Adipose tissue (tissue), 3 donors: Measurements from ENCODE around the gene HLCS. TPM values are rescaled to one million over a fixed set of nuclear protein-coding genes. Genes with fewer than 3 reads are reported as not detected.

ENCODE experiments used
- H3K27ac ChIP-seq: one replicate; pipeline ENCODE4 v1.5.1; 2013; ENCODE audit warnings: low read depth, low read length
- WGBS, 3 donors: extraction: QIAGEN DNeasy Blood & Tissue Kit; methylation state at CpG; one replicate each; pipeline ENCODE4 v1.1.7; 2013; 5-methylcytosine and 5-hydroxymethylcytosine counted together
- polyA plus RNA-seq, 3 donors: library from polyadenylated mRNA; stranded (reverse); fragments of 200-250 nt; gene quantifications; one replicate each; pipeline ENCODE4 v1.2.3, GENCODE V29; 2013
- donor health status: healthy with polysubstance abuse.
- donor health status: Bipolar disorder and iron deficiency.
- donor health status: healthy.

The HLCS gene
- polyA plus RNA-seq, 3 donors: 6.0 to 7.8 (median 7.3) TPM

GRCh38 chr21:36867291-36867905, 99.1 kb downstream of the HLCS start:
- H3K27ac ChIP-seq: no peak overlapping the region
- WGBS, 3 donors: 69 to 77% (median 77%) methylated on average over 4 of the region's 4 CpGs

DNA sequence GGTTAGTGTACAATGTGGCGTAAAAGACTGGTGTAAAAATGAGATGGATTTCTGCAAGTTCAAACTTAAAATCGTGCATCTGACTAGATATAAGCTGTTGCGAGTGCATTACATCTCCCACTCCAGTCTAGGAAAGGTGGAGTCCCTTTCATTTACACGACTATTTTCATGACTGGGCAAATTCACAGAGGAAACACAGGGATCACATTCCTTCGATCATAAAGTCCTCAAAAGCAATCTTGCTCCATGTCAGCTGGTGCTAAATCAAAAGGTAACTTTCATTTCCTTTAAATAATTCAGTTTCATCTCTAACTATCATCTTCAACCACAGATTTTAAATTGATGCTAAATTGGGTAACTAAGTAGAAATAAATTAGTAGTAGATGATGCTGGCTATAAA, 100.0 kb downstream of the HLCS start:
- no peak overlapping the region for H3K27ac ChIP-seq
- 85 to 89% (median 85%) methylated on average over 5 of the region's 5 CpGs for WGBS, 3 donors

DNA sequence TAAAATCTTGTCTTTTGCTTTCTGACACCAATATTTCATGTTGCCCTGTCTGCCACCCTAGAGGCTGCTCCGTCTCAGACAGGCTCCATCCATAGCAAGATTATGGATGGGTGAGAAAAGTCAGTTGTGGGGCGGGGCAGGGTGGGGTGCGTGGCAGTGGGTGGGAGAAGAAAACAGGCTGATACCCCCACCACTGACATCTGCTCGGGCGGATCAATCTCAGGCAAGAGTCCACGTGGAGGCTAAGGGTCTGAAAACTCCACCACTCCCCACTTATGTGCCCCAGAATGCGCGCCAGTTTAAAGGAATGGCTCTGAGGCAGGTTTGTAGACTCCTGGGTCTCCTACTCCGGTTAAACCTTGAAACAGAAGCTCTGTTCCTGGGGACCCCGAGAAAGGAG, 101.5 kb downstream of the HLCS start:
- H3K27ac ChIP-seq: no peak overlapping the region
- 91 to 95% (median 93%) methylated on average over 10 of the region's 10 CpGs for WGBS, 3 donors

DNA sequence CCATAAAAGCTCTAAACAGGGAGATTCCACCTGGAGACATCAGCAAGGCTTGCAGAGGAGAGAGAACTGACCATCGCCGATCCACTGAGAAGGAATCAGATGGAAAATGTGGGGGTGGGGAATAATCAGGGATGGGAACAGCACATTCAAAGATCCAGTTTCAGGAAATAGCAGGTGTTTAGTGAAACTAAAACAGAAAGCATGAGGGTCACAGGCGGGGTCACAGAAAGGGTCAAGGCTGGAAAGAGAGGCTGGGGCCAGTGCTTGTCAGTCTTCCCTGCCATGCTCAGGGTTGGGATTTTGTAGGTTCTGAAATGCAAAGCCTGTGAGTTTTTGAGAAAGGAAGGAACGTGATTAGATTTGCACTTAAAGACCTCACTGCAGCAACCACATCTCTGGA, 103.2 kb downstream of the HLCS start:
- 87 to 95% (median 94%) methylated on average over 4 of the region's 4 CpGs for WGBS, 3 donors
- no peak overlapping the region for H3K27ac ChIP-seq

DNA sequence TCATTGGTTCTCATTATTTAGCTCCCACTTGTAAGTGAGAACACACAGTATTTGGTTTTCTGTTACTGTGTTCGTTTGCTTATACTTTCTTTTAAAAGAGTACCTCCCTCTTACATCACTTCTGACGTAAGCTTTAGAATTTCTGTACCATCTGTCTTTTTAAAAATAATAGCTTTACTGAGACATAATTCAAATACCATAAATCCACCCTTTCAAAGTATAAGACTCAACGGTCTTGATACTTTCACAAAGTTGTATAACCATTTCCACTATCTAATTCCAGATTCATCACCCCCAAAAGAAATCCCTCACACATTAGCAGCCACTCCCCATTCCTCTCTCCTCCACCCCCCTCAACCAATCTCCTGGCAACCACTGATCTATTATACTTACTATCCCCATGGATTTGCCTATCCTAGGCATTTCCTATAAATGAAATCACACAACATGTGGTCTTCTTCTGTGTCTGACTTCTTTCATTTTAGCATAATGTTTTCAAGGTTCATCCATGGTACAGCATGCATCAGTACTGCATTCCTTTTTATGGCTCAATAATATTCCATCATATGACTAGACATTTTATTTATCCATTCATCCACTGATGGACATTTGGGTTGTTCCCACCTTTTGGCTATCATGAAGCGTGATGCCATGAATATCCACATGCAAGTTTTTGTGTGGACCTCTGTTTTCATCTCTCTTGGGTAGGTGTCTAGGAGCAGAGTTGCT, 104.7 kb downstream of the HLCS start:
- no peak overlapping the region for H3K27ac ChIP-seq
- 82 to 91% (median 87%) methylated on average over 4 of the region's 4 CpGs for WGBS, 3 donors

GRCh38 chr21:36860736-36861594, 105.5 kb downstream of the HLCS start:
- no peak overlapping the region for H3K27ac ChIP-seq
- WGBS, 3 donors: 40 to 87% (median 77%) methylated on average over 8 of the region's 8 CpGs

DNA sequence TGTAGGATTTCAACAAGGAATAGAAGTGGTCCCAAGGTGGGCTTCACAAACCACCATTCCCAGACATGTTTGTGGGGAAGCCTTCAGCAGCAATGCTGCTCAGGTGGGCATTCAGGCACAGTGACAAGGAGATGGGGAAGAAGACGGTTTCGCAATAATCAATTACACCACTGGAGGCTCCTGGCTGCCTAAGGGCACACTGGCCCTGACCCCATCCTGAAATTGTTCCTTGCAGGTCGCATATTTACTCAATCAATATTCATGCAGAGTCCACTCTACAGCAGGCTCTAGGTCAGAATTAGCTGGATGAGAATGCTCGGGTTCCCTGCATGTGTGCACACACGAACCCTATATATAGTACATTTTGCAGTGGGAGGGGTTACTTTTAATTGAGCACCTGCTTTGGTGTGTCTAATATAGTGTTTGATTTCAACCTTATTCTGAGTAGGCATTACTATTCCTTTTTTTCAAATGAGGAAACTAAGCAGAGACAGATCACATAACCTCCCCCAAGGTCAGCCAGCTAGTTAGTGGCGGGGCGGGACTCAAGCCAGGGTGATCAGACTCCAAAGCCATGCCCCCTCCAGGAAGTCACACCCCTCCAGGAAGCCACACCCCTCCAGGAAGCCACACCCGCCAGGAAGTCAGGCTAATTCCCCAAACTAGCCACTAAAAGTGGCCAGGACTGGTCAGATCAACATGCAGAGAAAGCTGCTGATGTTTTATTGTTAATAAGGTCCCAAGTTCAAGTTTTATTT, 106.5 kb downstream of the HLCS start:
- H3K27ac ChIP-seq: no peak overlapping the region
- WGBS, 3 donors: 33 to 60% (median 60%) methylated on average over 8 of the region's 8 CpGs

- 81 to 94% (median 92%) methylated on average over 5 to 7 of the region's 7 CpGs for WGBS, 3 donors
- no peak overlapping the region for H3K27ac ChIP-seq
Measured at GRCh38 chr21:36858320-36858957, 108.0 kb downstream of the HLCS start.

DNA sequence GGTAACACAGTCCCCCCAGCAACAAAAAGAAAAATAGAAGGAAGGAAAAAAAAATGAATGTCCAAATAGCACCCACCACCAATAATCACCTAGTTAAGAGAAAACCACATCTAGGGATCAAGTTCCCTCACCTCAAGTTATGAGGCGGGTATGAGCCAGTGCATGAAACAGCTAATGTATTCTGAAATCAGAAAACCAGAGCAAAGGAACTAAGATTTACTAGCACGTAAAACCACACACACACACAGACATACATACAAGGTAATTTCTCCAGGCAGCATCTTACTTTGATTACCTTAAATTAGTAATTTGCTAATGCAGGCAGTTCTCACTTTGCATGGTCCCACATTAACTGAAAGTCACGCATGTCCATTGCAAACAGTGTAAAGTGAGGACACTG, 109.8 kb downstream of the HLCS start:
- H3K27ac ChIP-seq: no peak overlapping the region
- 96% methylated on average over 3 of the region's 3 CpGs for WGBS, 3 donors

- H3K27ac ChIP-seq: no peak overlapping the region
- WGBS, 3 donors: 38 to 48% (median 46%) methylated on average over 5 of the region's 5 CpGs
Measured at GRCh38 chr21:36854391-36854790, 112.1 kb downstream of the HLCS start.

GRCh38 chr21:36852864-36853263, 113.6 kb downstream of the HLCS start:
- 82 to 95% (median 90%) methylated on average over 4 of the region's 4 CpGs for WGBS, 3 donors
- no peak overlapping the region for H3K27ac ChIP-seq

DNA sequence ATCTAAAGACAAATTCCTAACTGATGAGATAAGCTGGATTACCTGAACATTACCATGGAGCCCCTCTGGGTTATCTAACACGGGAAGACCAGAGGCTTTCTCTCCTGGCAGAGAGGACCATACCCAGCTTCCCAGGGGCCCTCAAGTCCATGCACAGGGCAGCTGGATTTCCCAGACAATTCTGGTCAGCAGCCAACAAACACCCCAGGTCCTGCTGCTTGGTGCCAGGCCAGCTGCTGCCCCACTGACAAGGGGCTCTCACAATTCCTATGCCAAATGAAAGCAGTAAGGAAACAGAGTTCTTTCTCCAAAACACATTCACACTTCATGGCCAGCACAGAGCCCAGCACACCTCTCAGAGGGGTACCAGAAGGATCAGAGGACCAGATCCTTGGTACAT, 114.2 kb downstream of the HLCS start:
- H3K27ac ChIP-seq: no peak overlapping the region
- WGBS, 3 donors: 29 to 69% (median 65%) methylated on average over 1 of the region's 1 CpG

DNA sequence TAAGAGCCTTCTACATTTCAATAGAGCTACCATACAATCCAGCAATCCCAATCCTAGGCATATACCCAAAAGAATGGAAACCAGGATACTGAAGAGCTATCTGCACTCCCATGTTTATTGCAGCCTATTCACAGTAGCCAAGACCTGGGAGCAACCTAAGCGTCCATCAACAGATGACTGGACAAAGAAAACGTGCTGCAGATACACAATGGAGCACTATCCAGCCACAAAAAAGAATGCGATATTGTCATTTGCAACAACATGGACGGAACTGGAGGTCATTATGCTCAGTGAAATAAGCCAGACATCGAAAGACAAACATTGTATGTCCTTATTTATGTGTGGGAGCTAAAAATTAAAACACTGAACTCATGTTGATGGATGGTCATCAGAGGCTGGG, 115.3 kb downstream of the HLCS start:
- no peak overlapping the region for H3K27ac ChIP-seq
- 93 to 94% (median 94%) methylated on average over 5 of the region's 5 CpGs for WGBS, 3 donors

DNA sequence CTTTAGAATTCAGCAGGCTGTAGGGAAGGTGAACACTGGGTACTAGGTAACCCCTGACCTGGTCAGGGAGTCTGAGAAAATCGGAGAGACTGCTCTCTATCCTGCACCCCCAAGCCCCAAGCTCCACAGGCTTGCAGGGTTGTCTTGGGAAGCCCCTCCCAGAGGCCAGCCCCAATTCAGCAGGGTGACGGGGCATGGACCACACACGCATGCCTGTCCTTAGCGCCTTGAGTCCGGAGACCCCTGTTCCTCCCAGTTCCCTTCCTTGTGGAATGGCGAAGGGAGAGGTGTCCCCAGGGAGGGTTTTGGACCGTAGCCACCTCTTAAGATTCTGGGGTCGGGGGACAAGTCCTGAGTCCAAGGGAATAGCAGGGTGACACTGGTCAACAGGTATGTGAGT, 116.1 kb downstream of the HLCS start:
- WGBS, 3 donors: 94 to 97% (median 95%) methylated on average over 8 of the region's 8 CpGs
- no peak overlapping the region for H3K27ac ChIP-seq

DNA sequence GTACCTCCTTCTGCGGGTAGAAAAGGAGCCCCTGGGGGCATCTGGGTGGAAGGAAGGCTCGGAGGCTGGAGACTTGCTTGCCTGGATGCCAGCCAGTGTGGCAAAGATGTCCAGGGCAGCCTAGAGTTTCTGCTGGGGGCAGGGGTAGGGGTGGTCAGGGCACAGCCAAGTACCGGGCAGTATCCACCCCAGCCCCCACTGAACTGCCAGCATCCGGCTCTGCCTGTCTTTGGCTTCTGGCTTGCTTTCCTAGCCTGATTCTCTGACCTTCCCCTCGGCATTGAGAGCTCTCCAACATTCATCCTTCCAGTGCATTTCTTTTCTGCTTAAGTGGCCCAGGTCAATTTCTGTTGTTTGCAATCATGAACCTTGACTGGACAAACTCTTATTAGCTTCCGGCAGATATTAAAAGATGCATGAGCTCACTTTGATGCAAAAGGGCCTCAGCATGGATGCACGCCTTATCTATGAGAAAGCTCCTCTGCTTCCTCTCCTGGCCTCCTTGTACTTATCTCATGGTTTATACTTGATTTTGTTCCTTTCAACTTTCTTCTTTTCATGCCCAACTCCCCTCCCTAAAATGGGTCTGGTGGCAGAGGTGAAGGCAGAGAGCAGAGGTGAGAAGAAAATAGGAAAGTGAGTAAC, 116.9 kb downstream of the HLCS start:
- no peak overlapping the region for H3K27ac ChIP-seq
- 85 to 89% (median 86%) methylated on average over 7 of the region's 7 CpGs for WGBS, 3 donors

DNA sequence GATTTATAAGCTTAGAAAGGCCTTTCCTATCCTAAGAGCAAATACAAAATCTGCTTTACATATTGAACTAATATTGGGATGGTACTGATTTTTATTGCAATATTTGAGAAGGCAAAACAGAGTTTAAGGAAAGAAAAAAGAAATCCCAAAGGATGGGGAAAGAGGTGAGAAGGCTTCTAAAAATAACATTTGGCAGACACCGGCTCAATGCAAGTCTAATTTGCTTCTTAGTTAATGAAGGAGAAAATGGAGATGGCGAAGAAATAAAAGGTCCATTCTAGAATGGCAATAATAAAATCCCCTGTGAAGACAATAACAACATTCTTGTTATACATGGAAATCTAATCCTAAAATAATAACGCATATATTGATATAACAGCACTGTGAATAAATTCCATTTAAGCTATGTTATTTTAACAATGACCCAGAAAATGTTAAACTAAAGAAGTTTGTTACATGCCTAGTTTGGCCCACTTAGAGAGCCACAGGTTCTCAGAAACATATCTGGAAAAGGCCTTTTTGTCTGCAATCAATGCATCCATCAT, 117.7 kb downstream of the HLCS start:
- WGBS, 3 donors: 92 to 94% (median 92%) methylated on average over 3 of the region's 3 CpGs
- H3K27ac ChIP-seq: no peak overlapping the region

DNA sequence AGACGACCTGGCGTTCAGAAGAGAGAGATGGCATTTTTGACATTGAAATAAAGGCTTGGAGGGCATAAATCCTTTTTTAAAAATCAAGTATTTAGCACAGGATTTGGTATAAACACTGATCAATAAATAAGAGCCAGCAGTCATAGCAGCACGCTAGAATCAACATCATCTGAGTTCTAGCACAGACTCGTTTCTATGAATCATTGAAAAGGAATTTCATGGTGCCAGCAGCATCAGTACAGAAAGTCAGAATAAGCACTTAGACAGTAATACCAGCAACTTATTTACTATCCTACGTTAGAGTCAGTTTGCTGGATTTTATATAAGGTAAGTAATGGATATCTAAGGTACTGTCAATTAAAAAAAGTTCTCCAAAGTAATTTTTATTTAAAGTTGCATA, 119.3 kb downstream of the HLCS start:
- H3K27ac ChIP-seq: no peak overlapping the region
- 63 to 77% (median 76%) methylated on average over 5 of the region's 5 CpGs for WGBS, 3 donors
